ENCODE data around the gene UQCR11. TPM values are rescaled to one million over a fixed set of nuclear protein-coding genes. Genes with fewer than 3 reads are reported as not detected.

Gene UQCR11
- total and polyA plus RNA-seq, 2 experiments from 2014 or later, result 56.6 to 684 TPM

DNA sequence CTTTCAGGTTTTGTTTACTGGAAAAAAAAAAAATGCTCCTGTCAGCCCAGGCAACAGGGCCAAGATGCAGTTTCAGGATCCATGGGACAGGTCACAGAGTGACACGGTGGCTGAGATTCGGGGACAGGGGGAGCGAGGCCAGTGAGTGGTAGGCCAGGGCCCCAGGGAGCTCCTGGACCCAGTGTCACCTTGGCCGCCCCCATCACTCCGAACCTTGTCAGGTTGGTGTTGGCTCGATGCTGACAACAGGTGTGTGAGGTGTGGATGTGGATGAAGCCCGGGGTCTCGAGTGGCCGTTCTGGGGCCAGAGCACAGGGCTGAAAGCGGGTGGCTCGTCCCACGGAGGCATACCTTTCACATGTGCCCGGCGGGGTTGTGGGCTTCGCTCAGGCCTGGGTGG, 6.1 kb upstream of the UQCR11 start:
- peaks cover 6% of the 10 kb centered on the region for H3K4me1 ChIP-seq (ENCODE audit: insufficient read depth)
- 96% methylated on average over 14 of the region's 15 CpGs for WGBS (ENCODE audit: low lambda C conversion rate, missing lambda C conversion rate)
- H3K4me2 ChIP-seq, result no peak overlapping the region
- H3K9me3 ChIP-seq (ENCODE audit: low read depth), result no peaks in the 10 kb centered on the region
- no peak overlapping the region for H2AFZ ChIP-seq
- no peak overlapping the region for H3K4me3 ChIP-seq
- H3K79me2 ChIP-seq, result no peaks in the 10 kb centered on the region
- TF ChIP-seq, protein P1, sequence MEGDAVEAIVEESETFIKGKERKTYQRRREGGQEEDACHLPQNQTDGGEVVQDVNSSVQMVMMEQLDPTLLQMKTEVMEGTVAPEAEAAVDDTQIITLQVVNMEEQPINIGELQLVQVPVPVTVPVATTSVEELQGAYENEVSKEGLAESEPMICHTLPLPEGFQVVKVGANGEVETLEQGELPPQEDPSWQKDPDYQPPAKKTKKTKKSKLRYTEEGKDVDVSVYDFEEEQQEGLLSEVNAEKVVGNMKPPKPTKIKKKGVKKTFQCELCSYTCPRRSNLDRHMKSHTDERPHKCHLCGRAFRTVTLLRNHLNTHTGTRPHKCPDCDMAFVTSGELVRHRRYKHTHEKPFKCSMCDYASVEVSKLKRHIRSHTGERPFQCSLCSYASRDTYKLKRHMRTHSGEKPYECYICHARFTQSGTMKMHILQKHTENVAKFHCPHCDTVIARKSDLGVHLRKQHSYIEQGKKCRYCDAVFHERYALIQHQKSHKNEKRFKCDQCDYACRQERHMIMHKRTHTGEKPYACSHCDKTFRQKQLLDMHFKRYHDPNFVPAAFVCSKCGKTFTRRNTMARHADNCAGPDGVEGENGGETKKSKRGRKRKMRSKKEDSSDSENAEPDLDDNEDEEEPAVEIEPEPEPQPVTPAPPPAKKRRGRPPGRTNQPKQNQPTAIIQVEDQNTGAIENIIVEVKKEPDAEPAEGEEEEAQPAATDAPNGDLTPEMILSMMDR (IDR thresholded peaks at IDR 0.05; ENCODE audit: poor library complexity), result no peak
- TF ChIP-seq EZH2phosphoT487 (IDR thresholded peaks at IDR 0.05; ENCODE audit: low read depth, severe bottlenecking, unreplicated experiment) (no peak), EZH2 (IDR thresholded peaks at IDR 0.05; ENCODE audit: borderline replicate concordance) (no peak)
- no peaks in the 10 kb centered on the region for H3K9me2 ChIP-seq (replicated peaks; ENCODE audit: insufficient read depth)
- no peaks in the 10 kb centered on the region for H4K20me1 ChIP-seq (ENCODE audit: insufficient read depth, poor library complexity, severe bottlenecking)
- no peaks in the 10 kb centered on the region for H3K36me3 ChIP-seq (replicated peaks; ENCODE audit: insufficient read depth, low read depth)
- no peak for DNase-seq (ENCODE audit: low spot score)
- H3K27me3 ChIP-seq, result no peaks in the 10 kb centered on the region
- no peak overlapping the region for H3K27ac ChIP-seq

DNA sequence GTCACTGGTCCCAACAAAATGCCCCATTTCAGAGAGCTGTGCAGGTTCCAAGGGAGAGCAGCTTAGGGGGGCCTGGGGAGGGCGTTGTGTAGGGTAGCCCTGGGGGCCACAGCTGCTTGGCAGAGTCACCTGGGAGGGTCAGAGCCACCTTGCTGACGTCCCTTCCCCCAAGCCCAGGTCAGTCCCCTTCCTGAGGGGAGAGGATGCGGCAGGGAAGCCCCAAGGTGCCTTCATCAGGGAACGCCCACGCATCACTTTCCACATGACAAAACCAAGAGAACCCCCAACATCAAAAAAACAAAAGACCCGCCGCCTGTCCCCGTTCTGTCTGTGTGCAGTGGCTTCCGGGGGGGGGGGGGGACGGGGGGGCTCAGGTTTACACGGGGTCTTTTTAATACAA, 5.3 kb upstream of the UQCR11 start:
- 93% methylated on average over 11 of the region's 11 CpGs for WGBS (ENCODE audit: low lambda C conversion rate, missing lambda C conversion rate)
- Histone ChIP-seq H3K4me3 (no peak overlapping the region), H3K79me2 (no peaks in the 10 kb centered on the region), H3K36me3 (replicated peaks; ENCODE audit: insufficient read depth, low read depth) (no peaks in the 10 kb centered on the region), H3K4me2 (no peak overlapping the region), H3K4me1 (ENCODE audit: insufficient read depth) (peaks cover 10% of the 10 kb centered on the region), H3K27me3 (no peaks in the 10 kb centered on the region), H3K9me3 (ENCODE audit: low read depth) (no peaks in the 10 kb centered on the region), H3K27ac (no peak overlapping the region), H2AFZ (no peak overlapping the region), H3K9me2 (replicated peaks; ENCODE audit: insufficient read depth) (no peaks in the 10 kb centered on the region), H4K20me1 (ENCODE audit: insufficient read depth, poor library complexity, severe bottlenecking) (no peaks in the 10 kb centered on the region)
- DNase-seq (ENCODE audit: low spot score), result no peak
- no peak for TF ChIP-seq EZH2 (IDR thresholded peaks at IDR 0.05; ENCODE audit: borderline replicate concordance)
- TF ChIP-seq, protein P1 (IDR thresholded peaks at IDR 0.05; ENCODE audit: poor library complexity), result no peak
- TF ChIP-seq EZH2phosphoT487 (IDR thresholded peaks at IDR 0.05; ENCODE audit: low read depth, severe bottlenecking, unreplicated experiment), result no peak

DNA sequence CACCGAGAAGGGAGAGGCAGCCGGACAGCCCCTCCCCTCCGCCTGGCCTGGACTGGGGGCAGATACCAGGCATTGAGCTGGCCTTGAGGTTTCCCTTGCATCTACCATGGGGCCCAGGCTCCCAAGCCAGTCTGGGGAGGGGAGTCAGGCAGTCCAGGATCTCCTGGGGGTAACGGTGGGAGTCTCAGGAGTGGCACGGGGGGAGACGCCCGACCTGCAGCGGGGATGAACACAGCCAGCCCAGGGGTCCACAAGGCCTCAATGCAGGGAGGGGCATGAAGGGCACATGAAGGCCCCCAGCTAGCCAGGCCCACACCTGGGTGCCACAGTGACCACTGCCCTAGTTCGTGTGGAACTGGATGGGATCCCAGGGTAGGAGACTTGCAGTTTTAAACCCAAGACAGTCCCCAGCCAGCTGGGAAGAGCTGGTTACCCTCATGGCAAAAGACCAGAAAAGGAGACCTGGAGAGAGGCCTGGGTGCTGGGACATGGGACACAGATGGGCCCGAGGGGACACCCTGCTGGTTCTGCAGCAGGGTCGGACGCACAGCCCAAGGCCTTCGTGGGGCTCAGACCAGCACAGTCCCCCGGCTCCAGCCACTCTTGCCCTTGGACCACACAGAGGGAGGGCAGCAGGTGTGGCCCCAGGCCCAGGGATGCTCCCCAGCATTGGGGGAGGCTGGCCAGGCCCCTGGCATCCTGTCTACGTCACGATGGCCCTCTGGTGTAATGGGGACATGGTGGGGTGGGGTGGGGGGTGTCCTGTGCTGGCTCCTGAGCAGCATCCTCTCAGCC, 4.6 kb upstream of the UQCR11 start:
- no peak overlapping the region for H3K4me2 ChIP-seq
- no peak for DNase-seq (ENCODE audit: low spot score)
- no peak overlapping the region for H3K4me3 ChIP-seq
- H3K9me2 ChIP-seq (replicated peaks; ENCODE audit: insufficient read depth), result no peaks in the 10 kb centered on the region
- 97% methylated on average over 15 of the region's 16 CpGs for WGBS (ENCODE audit: low lambda C conversion rate, missing lambda C conversion rate)
- H3K79me2 ChIP-seq, result peaks cover 3% of the 10 kb centered on the region
- H3K27ac ChIP-seq, result no peak overlapping the region
- no peaks in the 10 kb centered on the region for H4K20me1 ChIP-seq (ENCODE audit: insufficient read depth, poor library complexity, severe bottlenecking)
- peaks cover 10% of the 10 kb centered on the region for H3K4me1 ChIP-seq (ENCODE audit: insufficient read depth)
- H3K36me3 ChIP-seq (replicated peaks; ENCODE audit: insufficient read depth, low read depth), result no peaks in the 10 kb centered on the region
- H2AFZ ChIP-seq, result no peak overlapping the region
- H3K27me3 ChIP-seq, result no peaks in the 10 kb centered on the region
- no peak for TF ChIP-seq EZH2 (IDR thresholded peaks at IDR 0.05; ENCODE audit: borderline replicate concordance)
- no peak for TF ChIP-seq EZH2phosphoT487 (IDR thresholded peaks at IDR 0.05; ENCODE audit: low read depth, severe bottlenecking, unreplicated experiment)
- TF ChIP-seq, protein P1 (IDR thresholded peaks at IDR 0.05; ENCODE audit: poor library complexity), result no peak
- H3K9me3 ChIP-seq (ENCODE audit: low read depth), result no peaks in the 10 kb centered on the region

Measured in hepatocyte (in vitro differentiated cells).